AG10803 (cell line): ENCODE results near the gene GORASP1.

Experiments used
- DNase-seq: peaks from one replicate; pipeline ENCODE4 v3.0.0; 2010; ENCODE audit warnings: low read depth
- H3K4me3 ChIP-seq: 2 replicates; pipeline ENCODE4 v1.5.1; 2011; ENCODE audit warnings: mild to moderate bottlenecking, low read length, control low read depth
- CTCF ChIP-seq: conservative IDR thresholded peaks from 2 replicates; pipeline ENCODE4 v1.5.1; 2011; ENCODE audit warnings: mild to moderate bottlenecking, low read length, control low read depth, inconsistent platforms

Gene GORASP1

GRCh38 chr3:39104961-39105686 lies 2.3 kb downstream of the GORASP1 start:
- H3K4me3 ChIP-seq: no peak overlapping the region
- TF ChIP-seq CTCF: no peak
- no peak for DNase-seq

GRCh38 chr3:39103791-39104552 lies 3.5 kb downstream of the GORASP1 start:
- TF ChIP-seq CTCF: no peak
- DNase-seq: no peak
- H3K4me3 ChIP-seq: no peak overlapping the region

- H3K4me3 ChIP-seq: no peak overlapping the region
Measured at GRCh38 chr3:39103324-39103693, 4.1 kb downstream of the GORASP1 start.

GRCh38 chr3:39102504-39103323 lies 4.7 kb downstream of the GORASP1 start:
- H3K4me3 ChIP-seq: no peak overlapping the region
- TF ChIP-seq CTCF: no peak
- no peak for DNase-seq

More at GRCh38 chr3:39103324-39103693, 4.1 kb downstream of the GORASP1 start:
- TF ChIP-seq CTCF: 0 out of 2 replicates have a peak, but pooled peaks have one; percentile 3
- DNase-seq: no peak

GRCh38 chr3:39101022-39101689 lies 6.3 kb downstream of the GORASP1 start:
- no peak overlapping the region for H3K4me3 ChIP-seq
- TF ChIP-seq CTCF: peak; percentile 74
- DNase-seq: peak; percentile 41

GRCh38 chr3:39100500-39100886 lies 6.9 kb downstream of the GORASP1 start:
- H3K4me3 ChIP-seq: no peak overlapping the region
- no peak for DNase-seq
- TF ChIP-seq CTCF: no peak
